MCF 10A (cell line): ENCODE data around the gene DYNLT5. TPM values are rescaled to one million over a fixed set of nuclear protein-coding genes. Genes with fewer than 3 reads are reported as not detected.

Experiments
- BruUV-seq: library from RNA; stranded (reverse); fragments of 400-500 nt; replicated peaks from 2 replicates; lab custom pipeline; 2021; lab: Mats Ljungman, UMichigan
- CTCF ChIA-PET: fragments of 300-600 bp; sonication (Branson Sonifier 250); formaldehyde crosslinking; extraction: SDS; loops from one replicate; lab custom pipeline; 2021; ENCODE audit warnings: antibody characterized with exemption, inconsistent platforms; lab: Yijun Ruan, JAX
- POLR2A ChIA-PET: fragments of 300-600, 350-650 bp; sonication (Branson Sonifier 250); formaldehyde crosslinking; extraction: SDS; loops from one replicate; lab custom pipeline; 2020; ENCODE audit warnings: antibody characterized with exemption, inconsistent platforms; lab: Yijun Ruan, JAX
- DNase-seq: peaks from one replicate; pipeline ENCODE4 v3.0.0-alpha.2; 2018; ENCODE audit not compliant: unreplicated experiment
- H3K27ac Mint-ChIP-seq: one replicate; pipeline ENCODE4 v1.8.0; 2022; ENCODE audit warnings: mild to moderate bottlenecking, low read depth, mixed read lengths; ENCODE audit not compliant: unreplicated experiment
- H3K27me3 Mint-ChIP-seq: one replicate; pipeline ENCODE4 v1.8.0; 2022; ENCODE audit warnings: mixed read lengths; ENCODE audit not compliant: insufficient read depth, unreplicated experiment
- H3K36me3 Mint-ChIP-seq: one replicate; pipeline ENCODE4 v1.8.0; 2022; ENCODE audit warnings: mild to moderate bottlenecking, moderate library complexity, mixed read lengths; ENCODE audit not compliant: insufficient read depth, unreplicated experiment
- H3K4me1 Mint-ChIP-seq: one replicate; pipeline ENCODE4 v1.8.0; 2022; ENCODE audit warnings: mixed read lengths; ENCODE audit not compliant: insufficient read depth, unreplicated experiment
- H3K4me3 Mint-ChIP-seq: one replicate; pipeline ENCODE4 v1.8.0; 2022; ENCODE audit warnings: mild to moderate bottlenecking, moderate library complexity, mixed read lengths; ENCODE audit not compliant: unreplicated experiment
- H3K9me3 Mint-ChIP-seq: one replicate; pipeline ENCODE4 v1.8.0; 2022; ENCODE audit warnings: mixed read lengths; ENCODE audit not compliant: unreplicated experiment
- CTCF ChIP-seq: fragments of 200-600 bp; IDR thresholded peaks from one replicate; pipeline ENCODE4 v1.8.0; 2022; ENCODE audit warnings: antibody characterized with exemption, mild to moderate bottlenecking; ENCODE audit not compliant: unreplicated experiment
- intact Hi-C: fragments of 100-400 bp; cut with micrococcal nuclease; formaldehyde crosslinking; loops from 2 replicates; pipeline ENCODE4 v1.14.1; 2022
- total RNA-seq: library from RNA; stranded (reverse); gene quantifications from 2 replicates; pipeline ENCODE4 v1.2.3, GENCODE V29; 2022

DYNLT5 gene
- total RNA-seq, 1 experiment from 2014 or later: not detected

GRCh38 chr1:66739401-66740157 lies 12.7 kb upstream of the DYNLT5 start:
- intact Hi-C loops: no loop called here
- no peaks in the 10 kb centered on the region for H3K4me1 Mint-ChIP-seq
- ChIA-PET POLR2A (no interaction called here), CTCF (interaction anchor here (0.6 to 1.7 kb wide), 4 partner anchors 13 to 152 kb away, joined by 3 read pairs; no protein-coding TSS in a partner anchor)
- no peak for TF ChIP-seq CTCF
- H3K4me3 Mint-ChIP-seq: no peak overlapping the region
- no peak for DNase-seq
- H3K27me3 Mint-ChIP-seq: no peaks in the 10 kb centered on the region
- BruUV-seq: no TSS peak
- H3K36me3 Mint-ChIP-seq: no peaks in the 10 kb centered on the region
- H3K27ac Mint-ChIP-seq: no peak overlapping the region
- H3K9me3 Mint-ChIP-seq: no peaks in the 10 kb centered on the region

- no peak for TF ChIP-seq CTCF
- Mint-ChIP-seq H3K9me3 (no peaks in the 10 kb centered on the region), H3K4me3 (no peak overlapping the region), H3K36me3 (no peaks in the 10 kb centered on the region), H3K27me3 (no peaks in the 10 kb centered on the region), H3K27ac (no peak overlapping the region), H3K4me1 (no peaks in the 10 kb centered on the region)
- DNase-seq: no peak
- ChIA-PET POLR2A (no interaction called here), CTCF (interaction anchor here (1.0 to 1.2 kb wide), 2 partner anchors 20 to 404 kb away, joined by 3 to 5 read pairs; no protein-coding TSS in a partner anchor)
- intact Hi-C loops: no loop called here
- no TSS peak for BruUV-seq
Measured at GRCh38 chr1:66745451-66745850, 6.8 kb upstream of the DYNLT5 start.

- CTCF ChIA-PET: interaction anchor here (0.8 to 1.1 kb wide), 2 partner anchors 10 to 31 kb away, joined by 3 read pairs; no protein-coding TSS in a partner anchor
- Mint-ChIP-seq H3K9me3 (no peaks in the 10 kb centered on the region), H3K4me1 (no peaks in the 10 kb centered on the region), H3K27ac (no peak overlapping the region), H3K27me3 (no peaks in the 10 kb centered on the region), H3K4me3 (no peak overlapping the region), H3K36me3 (no peaks in the 10 kb centered on the region)
- no TSS peak for BruUV-seq
- no peak for DNase-seq
- no peak for TF ChIP-seq CTCF
- POLR2A ChIA-PET: interaction anchor here (0.7 kb wide), 1 partner anchor 23 kb away, joined by 3 read pairs; no protein-coding TSS in a partner anchor
- intact Hi-C loops: no loop called here
Measured at GRCh38 chr1:66747501-66747900, 4.8 kb upstream of the DYNLT5 start.

- TF ChIP-seq CTCF: no peak
- H3K27ac Mint-ChIP-seq: no peak overlapping the region
- H3K4me1 Mint-ChIP-seq: no peaks in the 10 kb centered on the region
- no peaks in the 10 kb centered on the region for H3K27me3 Mint-ChIP-seq
- BruUV-seq: no TSS peak
- ChIA-PET CTCF (no interaction called here), POLR2A (interaction anchor here (1.2 kb wide), 1 partner anchor 173 kb away, joined by 3 read pairs; no protein-coding TSS in a partner anchor)
- H3K9me3 Mint-ChIP-seq: no peaks in the 10 kb centered on the region
- DNase-seq: no peak
- intact Hi-C loops: no loop called here
- no peak overlapping the region for H3K4me3 Mint-ChIP-seq
- no peaks in the 10 kb centered on the region for H3K36me3 Mint-ChIP-seq
Measured at GRCh38 chr1:66750577-66750976, 1.7 kb upstream of the DYNLT5 start.
